ENCODE results near the gene GSK3A.

Gene GSK3A

DNA sequence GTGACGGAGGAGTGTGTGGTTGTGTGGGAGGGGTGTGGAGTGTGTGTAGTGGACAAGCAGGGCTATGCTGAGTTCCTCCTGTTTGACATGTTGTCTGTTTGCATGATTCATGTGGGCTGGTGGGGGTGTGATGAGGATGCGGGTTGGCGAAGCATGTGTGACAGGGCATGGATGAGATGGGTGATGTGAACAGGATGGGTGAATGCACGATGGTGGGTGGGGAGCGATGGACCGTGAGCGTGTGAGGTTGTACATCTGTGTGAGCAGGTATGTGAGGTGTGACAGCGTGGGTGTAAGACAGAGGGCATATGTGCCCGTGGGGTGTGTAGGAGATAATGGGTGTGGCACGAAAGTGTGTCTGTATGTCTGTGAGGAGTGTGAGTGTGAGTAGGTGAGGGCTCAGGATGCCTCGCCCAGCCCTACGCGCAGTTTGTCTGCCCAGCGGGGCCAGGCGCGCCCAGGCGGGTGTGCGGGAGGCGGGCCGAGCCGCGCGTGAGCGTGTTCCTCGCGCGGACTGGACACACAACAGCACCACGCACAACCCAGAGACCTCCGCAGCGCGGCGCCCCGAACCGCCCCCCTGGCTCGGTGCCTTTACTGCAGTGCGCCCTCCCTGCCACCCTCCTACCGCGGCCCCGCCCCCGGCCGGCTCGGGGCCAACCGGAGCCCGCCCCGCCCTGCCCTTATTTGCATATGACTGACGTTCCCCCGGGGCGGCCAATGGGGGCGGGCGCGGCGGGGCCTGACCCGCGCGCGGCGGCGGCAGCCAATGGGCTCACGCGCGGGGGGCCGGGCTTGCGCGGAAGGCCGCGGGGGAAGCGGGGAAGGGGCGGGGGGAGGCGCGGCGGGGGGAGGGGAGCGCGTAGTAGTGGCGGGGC lies 41.0 kb upstream of the GSK3A start (continued):
- TF ChIP-seq ZNF292 (tag by site-specific recombination; IDR thresholded peaks at IDR 0.05; ENCODE audit: borderline replicate concordance, low read depth) (no peak), ZNF629 (tag by site-specific recombination; IDR thresholded peaks at IDR 0.05) (0 out of 2 replicates have a peak, but pooled peaks have one; percentile 25), ZNF621 (tag by site-specific recombination; IDR thresholded peaks at IDR 0.05) (no peak), ZNF433 (tag by site-specific recombination; IDR thresholded peaks at IDR 0.05; ENCODE audit: low read depth) (no peak), ZNF10 (tag by site-specific recombination; IDR thresholded peaks at IDR 0.05) (peak; percentile 55; the same call in 1 of the 2 replicates), ZNF707 (tag by site-specific recombination; IDR thresholded peaks at IDR 0.05) (no peak), KLF7 (tag by site-specific recombination; IDR thresholded peaks at IDR 0.05; ENCODE audit: borderline replicate concordance) (peak; percentile 98), ZNF404 (tag by site-specific recombination; IDR thresholded peaks at IDR 0.05) (no peak), ZNF626 (tag by site-specific recombination; IDR thresholded peaks at IDR 0.05) (no peak), ZNF792 (tag by site-specific recombination; IDR thresholded peaks at IDR 0.05) (peak; percentile 31; the same call in 1 of the 2 replicates), ZNF473 (tag by site-specific recombination; IDR thresholded peaks at IDR 0.05) (no peak), BCL11B (tag by site-specific recombination; IDR thresholded peaks at IDR 0.05; ENCODE audit: low read depth) (peak; percentile 68), ZNF843 (tag by site-specific recombination; IDR thresholded peaks at IDR 0.05) (peak; percentile 80), REPIN1 (tag by site-specific recombination; IDR thresholded peaks at IDR 0.05; ENCODE audit: low read depth) (peak; percentile 4; the same call in 1 of the 2 replicates), ZNF416 (tag by site-specific recombination; IDR thresholded peaks at IDR 0.05) (peak; percentile 69; the same call in 1 of the 2 replicates), ZFP37 (tag by site-specific recombination; IDR thresholded peaks at IDR 0.05) (peak; percentile 81; the same call in 1 of the 2 replicates), TCF7L2 (IDR thresholded peaks at IDR 0.05; ENCODE audit: borderline replicate concordance, low read depth, low read length) (no peak), MZF1 (tag by site-specific recombination; IDR thresholded peaks at IDR 0.05; ENCODE audit: borderline replicate concordance) (no peak), ZNF48 (tag by site-specific recombination; IDR thresholded peaks at IDR 0.05) (no peak), GLIS2 (tag by site-specific recombination; IDR thresholded peaks at IDR 0.05) (peak; percentile 89; the same call in 1 of the 2 replicates), ZNF449 (tag by site-specific recombination; IDR thresholded peaks at IDR 0.05) (peak; percentile 90), ZNF211 (tag by site-specific recombination; IDR thresholded peaks at IDR 0.05; ENCODE audit: low read depth) (no peak), ZNF221 (tag by site-specific recombination; IDR thresholded peaks at IDR 0.05; ENCODE audit: borderline replicate concordance) (no peak), ZNF114 (tag by site-specific recombination; IDR thresholded peaks at IDR 0.05) (no peak), SCRT2 (tag by site-specific recombination; IDR thresholded peaks at IDR 0.05) (peak; percentile 52; the same call in 1 of the 2 replicates), ZNF791 (tag by site-specific recombination; IDR thresholded peaks at IDR 0.05) (peak; percentile 58), HOXC10 (CRISPR knock-in tag; IDR thresholded peaks at IDR 0.05) (no peak), ZNF391 (tag by site-specific recombination; IDR thresholded peaks at IDR 0.05; ENCODE audit: borderline replicate concordance, low read depth) (peak; percentile 90), ZBTB8A (tag by site-specific recombination; IDR thresholded peaks at IDR 0.05) (peak; percentile 93), ZNF169 (tag by site-specific recombination; IDR thresholded peaks at IDR 0.05) (peak; percentile 92), ZNF561 (tag by site-specific recombination; IDR thresholded peaks at IDR 0.05; ENCODE audit: borderline replicate concordance) (no peak), ZNF112 (tag by site-specific recombination; IDR thresholded peaks at IDR 0.05) (no peak), ZNF658 (tag by site-specific recombination; IDR thresholded peaks at IDR 0.05) (no peak), MYNN (tag by site-specific recombination; IDR thresholded peaks at IDR 0.05; ENCODE audit: borderline replicate concordance) (peak; percentile 79; the same call in 1 of the 2 replicates)
- TF ChIP-seq, protein P1, sequence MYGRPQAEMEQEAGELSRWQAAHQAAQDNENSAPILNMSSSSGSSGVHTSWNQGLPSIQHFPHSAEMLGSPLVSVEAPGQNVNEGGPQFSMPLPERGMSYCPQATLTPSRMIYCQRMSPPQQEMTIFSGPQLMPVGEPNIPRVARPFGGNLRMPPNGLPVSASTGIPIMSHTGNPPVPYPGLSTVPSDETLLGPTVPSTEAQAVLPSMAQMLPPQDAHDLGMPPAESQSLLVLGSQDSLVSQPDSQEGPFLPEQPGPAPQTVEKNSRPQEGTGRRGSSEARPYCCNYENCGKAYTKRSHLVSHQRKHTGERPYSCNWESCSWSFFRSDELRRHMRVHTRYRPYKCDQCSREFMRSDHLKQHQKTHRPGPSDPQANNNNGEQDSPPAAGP (tag by site-specific recombination; IDR thresholded peaks at IDR 0.05): peak; percentile 83; the same call in 1 of the 2 replicates
- TF ChIP-seq, protein P2, sequence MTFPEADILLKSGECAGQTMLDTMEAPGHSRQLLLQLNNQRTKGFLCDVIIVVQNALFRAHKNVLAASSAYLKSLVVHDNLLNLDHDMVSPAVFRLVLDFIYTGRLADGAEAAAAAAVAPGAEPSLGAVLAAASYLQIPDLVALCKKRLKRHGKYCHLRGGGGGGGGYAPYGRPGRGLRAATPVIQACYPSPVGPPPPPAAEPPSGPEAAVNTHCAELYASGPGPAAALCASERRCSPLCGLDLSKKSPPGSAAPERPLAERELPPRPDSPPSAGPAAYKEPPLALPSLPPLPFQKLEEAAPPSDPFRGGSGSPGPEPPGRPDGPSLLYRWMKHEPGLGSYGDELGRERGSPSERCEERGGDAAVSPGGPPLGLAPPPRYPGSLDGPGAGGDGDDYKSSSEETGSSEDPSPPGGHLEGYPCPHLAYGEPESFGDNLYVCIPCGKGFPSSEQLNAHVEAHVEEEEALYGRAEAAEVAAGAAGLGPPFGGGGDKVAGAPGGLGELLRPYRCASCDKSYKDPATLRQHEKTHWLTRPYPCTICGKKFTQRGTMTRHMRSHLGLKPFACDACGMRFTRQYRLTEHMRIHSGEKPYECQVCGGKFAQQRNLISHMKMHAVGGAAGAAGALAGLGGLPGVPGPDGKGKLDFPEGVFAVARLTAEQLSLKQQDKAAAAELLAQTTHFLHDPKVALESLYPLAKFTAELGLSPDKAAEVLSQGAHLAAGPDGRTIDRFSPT (tag by site-specific recombination; IDR thresholded peaks at IDR 0.05): peak; percentile 100
